Measurements from ENCODE around the gene VPS26A.

GRCh38 chr10:69125554-69125953 is 1.6 kb downstream of the VPS26A start:
- TF ChIP-seq CTCF (IDR thresholded peaks at IDR 0.05; ENCODE audit: poor library complexity) (no peak), EZH2phosphoT487 (IDR thresholded peaks at IDR 0.05; ENCODE audit: low read depth, severe bottlenecking, unreplicated experiment) (no peak), EZH2 (IDR thresholded peaks at IDR 0.05; ENCODE audit: borderline replicate concordance) (no peak)

All from hepatocyte (in vitro differentiated cells).